GM19238 (cell line): Measurements from ENCODE around the gene NPRL2.
A peak's percentile ranks its signal among the peaks of the same experiment; 100 is the strongest.

Experiments
- DNase-seq: peaks from one replicate; pipeline ENCODE4 v3.0.0; 2011; ENCODE audit warnings: low spot score; ENCODE audit not compliant: insufficient read length

Gene NPRL2

GRCh38 chr3:50350527-50351322 is at the start of gene NPRL2, which contains the start of gene CYB561D2:
Gene NPRL2, minus strand, starts transcription at chr3:50350775. Its CDS starts 123 bp downstream, at chr3:50350652.
Gene CYB561D2, plus strand, starts transcription at chr3:50350862. Its CDS starts 572 bp downstream, at chr3:50351434.
- peak; percentile 99 for DNase-seq

- no peak for DNase-seq
These were observed 45.9 kb upstream of the NPRL2 start for GRCh38 chr3:50396502-50396901.

GRCh38 chr3:50395070-50395860 is 44.7 kb upstream of the NPRL2 start:
- DNase-seq, result no peak

- DNase-seq, result no peak
These were observed 42.5 kb upstream of the NPRL2 start for GRCh38 chr3:50393061-50393460.

GRCh38 chr3:50392101-50392715 is 41.6 kb upstream of the NPRL2 start:
- no peak for DNase-seq

- DNase-seq, result no peak
These were observed 40.1 kb upstream of the NPRL2 start for GRCh38 chr3:50390508-50391224.

GRCh38 chr3:50389414-50389767 is 38.8 kb upstream of the NPRL2 start:
- DNase-seq, result no peak

GRCh38 chr3:50388720-50389413 is 38.3 kb upstream of the NPRL2 start:
- no peak for DNase-seq

GRCh38 chr3:50388016-50388719 is 37.6 kb upstream of the NPRL2 start:
- no peak for DNase-seq

GRCh38 chr3:50385754-50386153 is 35.2 kb upstream of the NPRL2 start:
- DNase-seq, result no peak

GRCh38 chr3:50383750-50384149 is 33.2 kb upstream of the NPRL2 start:
- no peak for DNase-seq

GRCh38 chr3:50382722-50383121 is 32.1 kb upstream of the NPRL2 start:
- no peak for DNase-seq

- DNase-seq, result no peak
These were observed 30.8 kb upstream of the NPRL2 start for GRCh38 chr3:50381383-50381782.

- DNase-seq, result no peak
These were observed 30.0 kb upstream of the NPRL2 start for GRCh38 chr3:50380405-50381085.

- no peak for DNase-seq
These were observed 28.2 kb upstream of the NPRL2 start for GRCh38 chr3:50378757-50379156.

- DNase-seq, result no peak
These were observed 27.4 kb upstream of the NPRL2 start for GRCh38 chr3:50378024-50378423.

- DNase-seq, result no peak
These were observed 24.8 kb upstream of the NPRL2 start for GRCh38 chr3:50375258-50375931.

- DNase-seq, result no peak
These were observed 24.0 kb upstream of the NPRL2 start for GRCh38 chr3:50374363-50375257.
